ENCODE data around the gene ENOX1. TPM values are rescaled to one million over a fixed set of nuclear protein-coding genes. Genes with fewer than 3 reads are reported as not detected.

ENOX1 gene
- total RNA-seq, 1 experiment from 2014 or later, result 1.5 TPM

- no peaks in the 10 kb centered on the region for H3K36me3 Mint-ChIP-seq (ENCODE audit: insufficient read depth, unreplicated experiment)
- intact Hi-C loops (cut with micrococcal nuclease; ENCODE audit: unreplicated experiment), result no loop called here
- H3K27me3 Mint-ChIP-seq (ENCODE audit: unreplicated experiment), result no peaks in the 10 kb centered on the region
- BruUV-seq (replicated peaks), result no TSS peak
- no peak for TF ChIP-seq CTCF (IDR thresholded peaks at IDR 0.05; ENCODE audit: unreplicated experiment)
- no peak for DNase-seq
- H3K4me3 Mint-ChIP-seq (ENCODE audit: low read depth, unreplicated experiment), result no peak overlapping the region
- no peaks in the 10 kb centered on the region for H3K9me3 Mint-ChIP-seq (ENCODE audit: low read depth, unreplicated experiment)
- no peak overlapping the region for H3K27ac Mint-ChIP-seq (ENCODE audit: unreplicated experiment)
- H3K4me1 Mint-ChIP-seq (ENCODE audit: low read depth, unreplicated experiment), result peaks cover 27% of the 10 kb centered on the region
- CTCF ChIA-PET, result no interaction called here
These were observed 120.4 kb downstream of the ENOX1 start for GRCh38 chr13:43666403-43666802.

GRCh38 chr13:43665388-43665787 lies 121.4 kb downstream of the ENOX1 start:
- H3K27me3 Mint-ChIP-seq (ENCODE audit: unreplicated experiment), result no peaks in the 10 kb centered on the region
- H3K4me1 Mint-ChIP-seq (ENCODE audit: low read depth, unreplicated experiment), result peaks cover 27% of the 10 kb centered on the region
- H3K9me3 Mint-ChIP-seq (ENCODE audit: low read depth, unreplicated experiment), result no peaks in the 10 kb centered on the region
- no peak for TF ChIP-seq CTCF (IDR thresholded peaks at IDR 0.05; ENCODE audit: unreplicated experiment)
- no peak for DNase-seq
- no TSS peak for BruUV-seq (replicated peaks)
- H3K4me3 Mint-ChIP-seq (ENCODE audit: low read depth, unreplicated experiment), result no peak overlapping the region
- intact Hi-C loops (cut with micrococcal nuclease; ENCODE audit: unreplicated experiment), result no loop called here
- H3K36me3 Mint-ChIP-seq (ENCODE audit: insufficient read depth, unreplicated experiment), result no peaks in the 10 kb centered on the region
- no peak overlapping the region for H3K27ac Mint-ChIP-seq (ENCODE audit: unreplicated experiment)
- CTCF ChIA-PET, result interaction anchor here (0.6 kb wide), 1 partner anchor 15 kb away, joined by 4 read pairs; no protein-coding TSS in a partner anchor

- Mint-ChIP-seq H3K4me3 (ENCODE audit: low read depth, unreplicated experiment) (no peak overlapping the region), H3K9me3 (ENCODE audit: low read depth, unreplicated experiment) (no peaks in the 10 kb centered on the region), H3K36me3 (ENCODE audit: insufficient read depth, unreplicated experiment) (no peaks in the 10 kb centered on the region), H3K27ac (ENCODE audit: unreplicated experiment) (no peak overlapping the region), H3K27me3 (ENCODE audit: unreplicated experiment) (no peaks in the 10 kb centered on the region), H3K4me1 (ENCODE audit: low read depth, unreplicated experiment) (peaks cover 27% of the 10 kb centered on the region)
- no peak for TF ChIP-seq CTCF (IDR thresholded peaks at IDR 0.05; ENCODE audit: unreplicated experiment)
- CTCF ChIA-PET, result interaction anchor here (0.6 kb wide), 1 partner anchor 14 kb away, joined by 4 read pairs; no protein-coding TSS in a partner anchor
- BruUV-seq (replicated peaks), result no TSS peak
- intact Hi-C loops (cut with micrococcal nuclease; ENCODE audit: unreplicated experiment), result no loop called here
- peak; percentile 39 for DNase-seq
These were observed 122.0 kb downstream of the ENOX1 start for GRCh38 chr13:43664700-43665191.

DNA sequence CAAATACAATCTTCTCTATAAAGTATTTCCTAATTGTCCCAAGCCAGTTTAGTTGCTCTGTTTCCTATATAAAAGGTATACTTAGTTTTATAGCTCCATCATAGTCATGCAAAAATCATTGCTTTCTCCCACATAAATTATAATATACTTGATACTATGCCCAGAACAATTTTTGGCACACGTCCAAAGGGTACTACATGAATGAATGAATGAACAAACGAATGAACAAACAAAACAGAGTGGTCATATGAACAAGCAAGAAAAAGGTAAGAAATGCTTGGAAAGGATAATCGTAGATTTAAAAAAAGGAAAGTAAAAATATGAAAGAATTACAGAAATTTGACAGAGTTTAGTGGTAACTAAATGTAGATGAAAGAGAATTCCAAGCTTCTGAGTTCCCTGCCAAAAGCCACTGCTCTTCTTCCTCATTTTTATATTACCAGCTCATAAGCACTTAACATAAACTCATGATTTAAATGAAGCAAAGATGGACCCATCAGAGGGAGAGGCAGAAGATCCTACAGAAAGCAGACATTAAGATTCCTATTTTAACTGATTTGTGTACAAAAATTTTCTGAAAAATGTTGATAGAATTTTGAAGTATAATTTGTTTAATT lies 123.2 kb downstream of the ENOX1 start:
- intact Hi-C loops (cut with micrococcal nuclease; ENCODE audit: unreplicated experiment), result no loop called here
- no peaks in the 10 kb centered on the region for H3K27me3 Mint-ChIP-seq (ENCODE audit: unreplicated experiment)
- CTCF ChIA-PET, result interaction anchor here (0.6 kb wide), 1 partner anchor 666 kb away, joined by 3 read pairs; no protein-coding TSS in a partner anchor

More for the DNA sequence above, 123.2 kb downstream of the ENOX1 start:
- H3K4me3 Mint-ChIP-seq (ENCODE audit: low read depth, unreplicated experiment), result no peak overlapping the region
- BruUV-seq (replicated peaks), result no TSS peak
- H3K9me3 Mint-ChIP-seq (ENCODE audit: low read depth, unreplicated experiment), result no peaks in the 10 kb centered on the region
- H3K27ac Mint-ChIP-seq (ENCODE audit: unreplicated experiment), result no peak overlapping the region
- DNase-seq, result no peak
- TF ChIP-seq CTCF (IDR thresholded peaks at IDR 0.05; ENCODE audit: unreplicated experiment), result no peak
- peaks cover 27% of the 10 kb centered on the region for H3K4me1 Mint-ChIP-seq (ENCODE audit: low read depth, unreplicated experiment)
- no peaks in the 10 kb centered on the region for H3K36me3 Mint-ChIP-seq (ENCODE audit: insufficient read depth, unreplicated experiment)
